Pancreas (tissue), 10 donors: ENCODE results near the gene GDA. TPM values are rescaled to one million over a fixed set of nuclear protein-coding genes. Genes with fewer than 3 reads are reported as not detected.

Source experiments
- ATAC-seq, 4 donors: fragments of 200-7000 bp; cut with Tn5 transposase; one replicate each; pipeline versions ENCODE4 v1.8.0 to v1.9.1; 2020; ENCODE audit warnings: mild to moderate bottlenecking in 4 of 4, moderate library complexity in 4 of 4
- DNase-seq, 6 donors: peaks; one replicate each; pipeline ENCODE4 v3.0.0-alpha.2; 2020
- FAIRE-seq: peaks from 2 replicates; lab custom pipeline; 2012; peaks lifted over from hg19 to GRCh38; lab: Jason Lieb, UNC
- H3K27ac ChIP-seq, 4 donors: fragments of 200-600 bp; sonication (generic); 1 replicate in 3 of 4; 2 replicates in 1 of 4; pipeline versions ENCODE4 v1.5.0 to v1.8.0; 2020
- H3K27me3 ChIP-seq, 4 donors: fragments of 200-600 bp; one replicate each; pipeline ENCODE4 v1.8.0; 2021
- H3K36me3 ChIP-seq, 3 donors: fragments of 200-600 bp; sonication (generic) in 1 of 3; one replicate each; pipeline versions ENCODE4 v1.5.0 to v1.8.0; 2020 to 2021
- H3K4me1 ChIP-seq, 3 donors: fragments of 200-600 bp; one replicate each; pipeline ENCODE4 v1.8.0; 2021
- H3K4me3 ChIP-seq, 4 donors: fragments of 200-600 bp; sonication (generic) in 2 of 4; one replicate each; pipeline versions ENCODE4 v1.5.0 to v1.8.0; 2020 to 2021
- H3K9me3 ChIP-seq, 4 donors: fragments of 200-600 bp; one replicate each; pipeline ENCODE4 v1.8.0; 2021
- WGBS, 2 donors: extraction: QIAGEN DNeasy Blood & Tissue Kit; methylation state at CpG; one replicate each; pipeline ENCODE4 v1.1.7; 2013; 5-methylcytosine and 5-hydroxymethylcytosine counted together
- intact Hi-C, 3 donors: fragments of 100-400 bp; cut with DNase I; formaldehyde crosslinking; loops; one replicate each; pipeline versions ENCODE4 v1.11.1 to v1.14.2; 2022
- polyA plus RNA-seq, 2 donors: library from polyadenylated mRNA; stranded (reverse); fragments of 200-250 nt; gene quantifications; one replicate each; pipeline ENCODE4 v1.2.3, GENCODE V29; 2013
- total RNA-seq, 6 donors: library from RNA; stranded (reverse); fragmentation: NEBNext Ultra II Directional in 4 of 6; extraction: Animal tissue kit (Norgen Biotek cat#: 25700) in 4 of 6; gene quantifications; one replicate each; pipeline versions ENCODE4 v1.2.1 to v1.2.4, GENCODE V29; 2021 to 2023
- TF ChIP-seq, protein P1 (sequence below), 4 donors: fragments of 200-600 bp; sonication (generic) in 3 of 4; IDR thresholded peaks; one replicate each; pipeline versions ENCODE4 v1.5.0 to v1.8.0; 2021; ENCODE audit warnings: antibody characterized with exemption in 4 of 4
- donor health status: healthy with polysubstance abuse.
- donor health status: DM: no; HTN: no; CAD: no; lungs with moderate emphysema.
- donor health status: DM: no; HTN: no; CAD: no.
- donor health status: control.
- donor health status: control.
- donor health status: Bipolar disorder and iron deficiency.
- donor health status: DM: yes; HTN: yes; CAD: no.
- donor health status: DM: no; HTN: no; CAD: no.
- donor health status: DM: no; HTN: no; CAD: no.
- donor health status: DM: yes; HTN: yes; CAD: no.

The GDA gene
- total and polyA plus RNA-seq, 8 donors: 1.0 to 11.6 (median 2.1) TPM

DNA sequence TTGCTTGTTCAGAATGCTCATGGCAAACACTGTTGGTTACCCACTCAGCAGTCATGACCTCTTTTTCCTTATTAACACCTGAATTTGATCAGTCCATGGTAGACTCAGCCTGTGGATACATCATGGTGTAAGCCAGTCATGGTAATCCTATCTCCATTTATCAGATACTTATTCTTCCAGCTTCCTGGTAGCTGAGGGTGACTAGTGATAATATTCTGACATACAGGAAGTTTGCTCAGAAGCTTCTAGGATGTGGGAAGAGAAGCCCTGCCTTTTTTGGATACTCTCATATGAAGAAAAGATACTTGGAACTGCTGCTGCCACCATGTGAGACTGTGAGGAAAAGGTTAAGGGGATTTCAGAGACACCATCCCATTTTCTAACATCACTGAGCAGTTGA is 7.3 kb downstream of the GDA start:
- FAIRE-seq (no peak), DNase-seq (no peak), ATAC-seq (no peak)
- no peak overlapping the region for H3K27ac ChIP-seq
- H3K4me1 ChIP-seq: no peaks in the 10 kb centered on the region
- H3K4me3 ChIP-seq: no peak overlapping the region
- intact Hi-C loops: no loop called here
- no peaks in the 10 kb centered on the region for H3K36me3 ChIP-seq
- H3K27me3 ChIP-seq: no peaks in the 10 kb centered on the region
- TF ChIP-seq, protein P1, sequence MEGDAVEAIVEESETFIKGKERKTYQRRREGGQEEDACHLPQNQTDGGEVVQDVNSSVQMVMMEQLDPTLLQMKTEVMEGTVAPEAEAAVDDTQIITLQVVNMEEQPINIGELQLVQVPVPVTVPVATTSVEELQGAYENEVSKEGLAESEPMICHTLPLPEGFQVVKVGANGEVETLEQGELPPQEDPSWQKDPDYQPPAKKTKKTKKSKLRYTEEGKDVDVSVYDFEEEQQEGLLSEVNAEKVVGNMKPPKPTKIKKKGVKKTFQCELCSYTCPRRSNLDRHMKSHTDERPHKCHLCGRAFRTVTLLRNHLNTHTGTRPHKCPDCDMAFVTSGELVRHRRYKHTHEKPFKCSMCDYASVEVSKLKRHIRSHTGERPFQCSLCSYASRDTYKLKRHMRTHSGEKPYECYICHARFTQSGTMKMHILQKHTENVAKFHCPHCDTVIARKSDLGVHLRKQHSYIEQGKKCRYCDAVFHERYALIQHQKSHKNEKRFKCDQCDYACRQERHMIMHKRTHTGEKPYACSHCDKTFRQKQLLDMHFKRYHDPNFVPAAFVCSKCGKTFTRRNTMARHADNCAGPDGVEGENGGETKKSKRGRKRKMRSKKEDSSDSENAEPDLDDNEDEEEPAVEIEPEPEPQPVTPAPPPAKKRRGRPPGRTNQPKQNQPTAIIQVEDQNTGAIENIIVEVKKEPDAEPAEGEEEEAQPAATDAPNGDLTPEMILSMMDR (IDR thresholded peaks at IDR 0.05): no peak
- no peaks in the 10 kb centered on the region for H3K9me3 ChIP-seq

DNA sequence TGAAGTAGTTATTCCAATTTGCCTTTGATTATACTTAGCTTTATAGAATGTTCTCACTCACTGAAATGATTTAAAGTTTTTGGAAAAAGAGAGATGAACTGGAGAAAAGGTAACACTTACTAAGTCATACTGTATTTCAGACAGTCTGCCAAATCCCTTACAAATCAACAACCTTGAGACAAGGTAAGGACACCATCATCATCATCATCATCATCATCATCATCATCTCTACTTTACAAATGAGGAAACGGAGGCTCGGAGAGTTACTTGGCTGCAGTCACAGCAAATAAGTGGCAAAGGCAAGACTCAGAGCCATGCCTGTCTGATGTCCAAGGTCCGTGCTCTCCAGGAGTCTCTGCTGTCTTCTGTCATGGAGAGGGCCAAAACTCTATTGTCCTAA is 9.4 kb downstream of the GDA start:
- 78 to 86% methylated on average over 3 of the region's 3 CpGs for WGBS, 2 donors
- TF ChIP-seq, protein P1 (IDR thresholded peaks at IDR 0.05): no peak
- FAIRE-seq: no peak
- Histone ChIP-seq H3K36me3 (no peaks in the 10 kb centered on the region), H3K4me3 (no peak overlapping the region), H3K27ac (no peak overlapping the region), H3K9me3 (no peaks in the 10 kb centered on the region), H3K4me1 (no peaks in the 10 kb centered on the region), H3K27me3 (no peaks in the 10 kb centered on the region)
- no peak for DNase-seq
- intact Hi-C loops: no loop called here
- no peak for ATAC-seq

DNA sequence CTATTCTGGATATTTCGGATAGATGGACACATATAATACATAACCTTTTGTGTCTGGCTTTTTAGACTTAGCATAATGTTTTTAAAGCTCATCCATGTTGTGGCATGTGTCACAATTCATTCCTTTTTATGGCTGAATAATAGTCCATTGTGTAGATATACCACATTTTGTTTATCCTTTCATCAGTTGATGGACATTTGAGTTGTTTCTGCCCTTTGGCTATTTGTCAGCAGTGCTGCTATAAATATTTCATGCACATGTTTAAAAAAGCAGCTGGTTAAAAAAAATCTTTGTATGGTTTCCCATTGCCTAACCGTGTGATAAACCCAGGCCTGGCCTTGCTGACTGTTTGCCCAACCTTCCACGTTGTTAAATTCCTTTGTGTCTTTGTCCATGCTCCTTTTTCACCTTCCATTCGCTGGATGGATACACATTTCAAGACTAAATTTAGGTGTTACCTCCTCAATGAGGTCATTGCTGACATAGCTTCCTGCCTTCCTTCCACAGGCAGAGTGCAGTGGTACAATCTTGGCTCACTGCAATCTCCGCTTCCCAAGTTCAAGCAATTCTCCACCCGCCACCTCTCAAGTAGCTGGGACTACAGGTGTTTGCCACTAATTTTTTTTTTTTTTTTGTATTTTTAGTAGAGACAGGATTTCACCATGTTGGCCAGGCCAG is 11.3 kb downstream of the GDA start:
- ATAC-seq (no peak), FAIRE-seq (no peak), DNase-seq (no peak)
- 62 to 77% methylated on average over 6 of the region's 6 CpGs for WGBS, 2 donors
- Histone ChIP-seq H3K36me3 (no peaks in the 10 kb centered on the region), H3K9me3 (no peaks in the 10 kb centered on the region), H3K4me3 (no peak overlapping the region), H3K27ac (no peak overlapping the region), H3K27me3 (no peaks in the 10 kb centered on the region), H3K4me1 (no peaks in the 10 kb centered on the region)
- intact Hi-C loops: no loop called here
- TF ChIP-seq, protein P1 (IDR thresholded peaks at IDR 0.05): no peak

DNA sequence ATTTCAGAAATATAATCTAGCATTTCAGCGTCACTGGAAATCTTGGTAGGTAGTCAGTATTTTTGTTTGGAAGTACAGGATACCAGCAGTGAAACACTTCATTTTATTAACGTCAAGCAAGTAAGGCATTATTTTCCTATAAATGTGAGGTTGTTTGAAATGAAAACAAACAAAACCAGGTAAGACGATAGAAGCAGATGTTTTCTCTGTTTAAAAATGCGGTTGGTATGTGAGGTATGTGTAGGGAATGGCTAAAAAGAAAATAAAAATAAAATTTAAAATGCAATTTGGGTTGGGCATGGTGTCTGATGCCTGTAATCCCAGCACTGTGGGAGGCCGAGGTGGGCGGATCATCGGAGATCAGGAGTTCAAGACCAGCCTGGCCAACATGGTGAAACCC is 16.1 kb downstream of the GDA start:
- intact Hi-C loops: no loop called here
- FAIRE-seq (no peak), DNase-seq (no peak), ATAC-seq (no peak)
- no peaks in the 10 kb centered on the region for H3K36me3 ChIP-seq
- H3K4me3 ChIP-seq: no peak overlapping the region
- WGBS, 2 donors: 56 to 60% methylated on average over 7 of the region's 7 CpGs
- H3K9me3 ChIP-seq: no peaks in the 10 kb centered on the region
- H3K27ac ChIP-seq: no peak overlapping the region
- no peaks in the 10 kb centered on the region for H3K4me1 ChIP-seq
- TF ChIP-seq, protein P1 (IDR thresholded peaks at IDR 0.05): no peak
- H3K27me3 ChIP-seq: no peaks in the 10 kb centered on the region

DNA sequence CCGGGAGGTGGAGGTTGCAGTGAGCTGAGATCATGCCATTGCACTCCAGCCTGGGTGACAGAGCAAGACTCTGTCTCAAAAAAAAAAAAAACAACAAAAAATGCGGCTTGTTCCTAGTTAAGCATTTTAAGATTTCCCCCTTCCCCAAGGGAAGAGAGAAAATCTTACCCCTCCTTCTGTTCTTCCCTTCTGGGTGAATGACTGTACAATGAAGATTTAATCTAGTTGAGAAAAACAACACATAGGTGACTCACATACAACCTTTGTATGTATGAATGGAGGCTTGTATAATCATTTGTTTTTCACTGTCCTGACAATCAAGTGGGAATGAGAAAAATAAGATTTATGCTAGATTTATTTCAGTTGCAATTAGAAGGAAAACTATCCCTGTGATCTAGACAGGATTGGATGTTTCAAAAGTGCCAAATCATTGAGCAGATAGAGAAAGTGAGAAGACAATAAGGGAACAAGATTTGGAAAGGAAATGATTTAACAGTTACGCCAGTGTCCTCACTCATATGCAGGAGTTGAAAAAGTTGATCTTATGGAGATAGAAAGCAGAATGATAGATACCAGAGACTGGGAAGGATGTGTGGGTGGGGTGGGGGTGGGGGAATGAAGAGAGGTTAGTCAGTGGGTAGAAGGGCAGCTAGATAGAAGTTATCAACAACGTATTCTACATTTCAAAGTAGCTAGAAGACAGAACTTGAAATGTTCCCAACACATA is 16.7 kb downstream of the GDA start:
- no peak for ATAC-seq
- Histone ChIP-seq H3K4me3 (no peak overlapping the region), H3K4me1 (no peaks in the 10 kb centered on the region), H3K27ac (no peak overlapping the region), H3K36me3 (no peaks in the 10 kb centered on the region), H3K9me3 (no peaks in the 10 kb centered on the region), H3K27me3 (no peaks in the 10 kb centered on the region)
- 76 to 83% methylated on average over 4 of the region's 4 CpGs for WGBS, 2 donors
- no peak for DNase-seq
- no peak for FAIRE-seq
- intact Hi-C loops: no loop called here
- TF ChIP-seq, protein P1 (IDR thresholded peaks at IDR 0.05): no peak
